Activated CD8-positive, alpha-beta memory T cell treated with anti-CD3 and anti-CD28 coated beads for 36 hours (primary cell): Measurements from ENCODE around the gene PEX10. TPM values are rescaled to one million over a fixed set of nuclear protein-coding genes. Genes with fewer than 3 reads are reported as not detected.

ENCODE experiments used
- CTCF ChIA-PET: fragments of 350-600 bp; sonication (Branson Sonifier 250); formaldehyde crosslinking; loops from one replicate; lab custom pipeline; 2021; ENCODE audit warnings: antibody characterized with exemption; lab: Charles Lee
- POLR2A ChIA-PET: fragments of 350-600 bp; sonication (Branson Sonifier 250); formaldehyde crosslinking; loops from one replicate; lab custom pipeline; 2021; ENCODE audit warnings: antibody characterized with exemption; lab: Charles Lee
- total RNA-seq, 2 experiments: library from RNA; stranded (reverse); gene quantifications; one replicate each; pipeline ENCODE4 v1.2.3, GENCODE V29; 2021

The PEX10 gene
- total RNA-seq, 2 experiments from 2014 or later: 22.6 to 24.2 TPM

DNA sequence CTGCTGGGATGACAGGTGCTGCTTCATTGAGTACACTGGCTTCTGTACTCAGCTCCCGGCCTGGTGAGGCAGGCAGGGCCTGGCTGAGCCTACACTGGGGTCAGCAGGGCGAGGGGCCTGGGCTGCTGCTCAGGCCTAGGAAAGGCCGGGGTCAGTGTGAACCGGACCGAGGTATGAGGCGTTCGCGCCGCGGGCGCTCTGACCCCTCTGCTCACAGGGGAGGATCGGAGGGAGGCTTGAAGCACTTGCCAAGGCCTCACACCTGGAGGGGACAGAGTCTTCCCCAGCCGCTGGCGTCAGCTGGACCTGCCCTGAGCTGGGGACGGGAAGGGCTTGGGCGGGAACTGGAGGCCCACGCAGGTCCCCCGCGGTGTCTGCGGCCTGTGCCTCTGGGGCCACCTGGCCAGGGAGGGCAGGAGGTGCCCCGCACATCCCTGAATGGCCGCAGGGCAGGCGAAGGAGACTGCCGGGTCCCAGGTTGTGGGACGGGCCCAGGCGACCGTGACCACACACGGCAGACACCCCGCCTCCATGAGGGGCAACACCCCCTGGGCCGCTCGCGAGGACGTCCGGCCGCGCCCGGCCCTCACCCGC, 466 bp downstream of the PEX10 start:
- CTCF ChIA-PET: interaction anchor here (0.7 kb wide), 1 partner anchor 237 kb away, joined by 3 read pairs; no protein-coding TSS in a partner anchor
- POLR2A ChIA-PET: interaction anchor here (0.8 kb wide), 1 partner anchor 134 kb away, joined by 3 read pairs; no protein-coding TSS in a partner anchor

DNA sequence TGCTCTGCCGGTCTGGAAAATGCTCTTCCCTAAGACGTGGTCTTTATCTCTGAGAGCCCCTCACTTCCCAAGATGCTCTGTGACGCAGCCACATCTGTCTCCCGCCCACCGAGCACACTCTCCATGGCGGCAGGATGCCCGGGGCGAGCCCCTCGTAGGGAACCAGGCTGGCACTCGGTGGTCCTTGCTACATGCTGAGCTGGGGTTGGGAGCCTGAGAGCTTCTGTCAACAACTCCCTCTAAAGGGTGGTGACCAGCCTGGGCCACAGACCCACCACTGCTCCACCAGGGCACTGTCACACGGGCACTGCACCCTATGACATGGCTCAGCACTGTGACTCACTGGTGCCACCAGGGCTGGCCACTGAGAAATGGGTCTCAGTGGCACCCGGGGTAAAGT, 2.6 kb downstream of the PEX10 start:
- POLR2A ChIA-PET: no interaction called here
- CTCF ChIA-PET: interaction anchor here (1.2 kb wide), 1 partner anchor 28 kb away, joined by 3 read pairs; no protein-coding TSS in a partner anchor

DNA sequence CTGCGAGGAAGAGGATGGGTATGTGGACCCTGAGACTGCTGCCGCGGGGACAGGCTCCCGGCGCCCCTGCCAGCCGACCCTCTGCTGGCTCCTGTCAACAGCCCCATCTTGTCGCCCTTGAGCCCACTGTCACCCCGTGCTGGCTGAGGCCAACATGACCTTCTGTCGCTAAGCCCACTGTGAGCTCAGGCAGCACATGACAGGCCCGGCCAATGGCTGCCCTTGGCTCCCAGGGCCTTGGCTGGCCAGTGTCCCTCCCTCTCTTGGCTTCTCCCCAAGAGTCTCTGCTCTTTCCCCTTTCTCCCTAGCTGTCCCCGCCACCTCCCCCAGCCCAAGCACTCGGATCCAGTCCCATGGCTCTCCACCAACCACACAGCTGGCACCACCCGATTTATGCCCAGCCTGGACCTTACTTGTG, 3.5 kb downstream of the PEX10 start:
- ChIA-PET CTCF (interaction anchor here (2.1 kb wide), 1 partner anchor 27 kb away, joined by 5 read pairs; no protein-coding TSS in a partner anchor), POLR2A (interaction anchor here (0.7 kb wide), 1 partner anchor 122 kb away, joined by 3 read pairs; no protein-coding TSS in a partner anchor)

DNA sequence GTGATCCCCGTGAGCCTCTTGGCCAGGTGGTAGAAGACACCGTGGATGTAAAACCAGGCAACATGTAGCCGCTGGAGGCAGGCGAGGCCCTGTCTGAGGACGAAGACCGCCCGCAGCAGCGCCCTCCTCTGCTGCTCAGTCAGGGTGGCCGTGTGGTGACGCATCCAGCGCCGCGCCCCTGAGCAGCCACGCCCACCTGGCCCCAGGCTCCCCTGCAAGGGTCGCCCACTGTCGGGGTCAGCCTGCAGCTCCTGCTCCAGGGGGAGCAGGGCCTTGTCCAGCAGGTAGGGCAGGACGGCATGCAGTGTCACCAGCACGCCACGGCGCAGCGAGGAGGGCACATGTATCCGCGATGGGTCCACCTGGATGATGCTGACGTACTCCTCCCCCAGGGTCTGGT, 3.9 kb downstream of the PEX10 start:
- POLR2A ChIA-PET: no interaction called here
- CTCF ChIA-PET: interaction anchor here (2.1 kb wide), 1 partner anchor 27 kb away, joined by 5 read pairs; no protein-coding TSS in a partner anchor

DNA sequence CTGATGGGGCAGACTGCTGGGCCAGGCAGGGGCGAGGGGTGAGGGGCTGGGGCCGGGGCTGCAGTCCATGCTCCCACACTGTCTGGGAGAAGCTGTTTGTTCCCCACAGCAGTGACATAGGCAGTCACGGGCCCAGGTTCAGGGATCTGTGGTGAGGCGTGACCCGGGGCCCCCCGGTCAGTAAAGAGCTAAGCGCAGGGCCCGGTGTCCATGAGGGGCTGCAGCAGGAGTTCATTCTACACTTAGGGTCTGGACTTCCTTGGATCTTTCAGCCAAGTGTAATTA, 4.4 kb downstream of the PEX10 start:
- ChIA-PET POLR2A (no interaction called here), CTCF (interaction anchor here (1.1 to 2.1 kb wide), 3 partner anchors 14 to 237 kb away, joined by 3 to 5 read pairs (median 3); no protein-coding TSS in a partner anchor)

DNA sequence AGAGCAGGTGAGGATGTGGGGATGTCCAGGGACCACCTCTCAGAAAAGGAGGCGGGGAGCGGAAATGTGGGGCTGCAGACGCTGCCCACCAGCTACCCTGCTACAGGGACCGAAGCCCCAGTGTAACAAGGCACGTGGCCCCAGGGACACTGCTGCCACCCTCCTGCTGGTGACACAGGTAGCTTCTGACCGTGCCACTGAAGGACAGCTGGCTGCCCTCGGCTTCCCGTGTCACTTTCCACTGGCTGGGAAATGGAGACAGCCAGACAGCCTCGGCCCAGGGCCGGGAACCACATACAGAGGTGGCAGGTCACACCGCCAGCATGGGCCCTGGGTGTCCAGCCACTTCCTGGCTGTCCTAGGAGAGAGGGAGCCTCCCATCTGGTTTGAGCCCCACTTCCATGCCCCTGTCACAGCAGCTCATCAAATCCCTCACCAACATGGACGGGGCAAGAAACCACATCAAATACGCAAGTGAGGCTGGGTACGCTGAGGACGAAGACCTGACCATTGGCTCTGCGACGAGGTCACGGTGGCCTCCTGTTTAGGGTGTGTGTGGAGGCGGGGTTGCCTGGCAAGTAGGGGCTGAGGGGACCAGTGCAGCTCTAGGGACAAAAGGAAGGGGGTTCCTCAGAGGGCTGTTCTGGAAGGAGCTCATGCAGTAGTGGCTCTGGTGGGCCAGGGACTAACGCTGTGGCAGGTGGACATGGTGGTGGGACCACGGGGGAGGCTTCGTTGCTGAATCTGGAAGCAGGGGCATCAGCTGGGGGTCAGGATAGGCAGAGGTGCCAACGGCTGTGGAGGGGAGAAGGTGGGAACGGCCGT, 5.0 kb downstream of the PEX10 start:
- CTCF ChIA-PET: interaction anchor here (1.1 to 2.1 kb wide), 3 partner anchors 14 to 238 kb away, joined by 3 to 5 read pairs (median 3); no protein-coding TSS in a partner anchor
- POLR2A ChIA-PET: interaction anchor here (1.1 kb wide), 1 partner anchor 149 kb away, joined by 3 read pairs; no protein-coding TSS in a partner anchor

DNA sequence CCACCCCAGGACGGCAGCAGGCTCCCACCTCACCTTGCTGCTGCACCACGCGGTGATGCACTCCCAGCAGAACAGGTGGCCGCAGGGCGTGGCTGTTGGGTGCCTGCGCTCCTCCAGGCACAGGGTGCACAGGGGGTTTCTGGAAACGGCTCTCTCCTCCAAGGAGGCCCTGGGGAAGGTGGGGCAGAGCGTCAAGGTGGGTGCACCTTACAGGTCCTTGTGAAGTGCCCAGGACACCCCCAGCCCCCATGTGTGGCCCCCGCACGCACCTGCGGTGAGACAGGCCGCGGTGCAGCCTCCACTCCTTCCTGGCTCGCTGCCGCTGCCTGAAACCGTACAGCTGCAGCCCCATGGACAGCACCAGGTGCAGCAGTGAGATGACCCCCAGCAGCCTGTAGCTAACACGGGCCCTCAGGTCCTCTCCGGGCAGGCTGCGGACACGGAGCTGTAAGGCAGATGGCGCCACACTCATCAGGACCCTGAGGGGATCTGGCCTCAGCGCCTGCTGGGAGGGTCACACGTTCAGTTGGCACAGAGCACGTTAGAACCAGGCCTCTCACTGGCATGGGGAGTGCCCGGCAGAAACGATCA, 5.8 kb downstream of the PEX10 start:
- CTCF ChIA-PET: interaction anchor here (1.1 kb wide), 1 partner anchor 239 kb away, joined by 3 read pairs; no protein-coding TSS in a partner anchor
- POLR2A ChIA-PET: interaction anchor here (1.1 kb wide), 1 partner anchor 150 kb away, joined by 3 read pairs; no protein-coding TSS in a partner anchor

DNA sequence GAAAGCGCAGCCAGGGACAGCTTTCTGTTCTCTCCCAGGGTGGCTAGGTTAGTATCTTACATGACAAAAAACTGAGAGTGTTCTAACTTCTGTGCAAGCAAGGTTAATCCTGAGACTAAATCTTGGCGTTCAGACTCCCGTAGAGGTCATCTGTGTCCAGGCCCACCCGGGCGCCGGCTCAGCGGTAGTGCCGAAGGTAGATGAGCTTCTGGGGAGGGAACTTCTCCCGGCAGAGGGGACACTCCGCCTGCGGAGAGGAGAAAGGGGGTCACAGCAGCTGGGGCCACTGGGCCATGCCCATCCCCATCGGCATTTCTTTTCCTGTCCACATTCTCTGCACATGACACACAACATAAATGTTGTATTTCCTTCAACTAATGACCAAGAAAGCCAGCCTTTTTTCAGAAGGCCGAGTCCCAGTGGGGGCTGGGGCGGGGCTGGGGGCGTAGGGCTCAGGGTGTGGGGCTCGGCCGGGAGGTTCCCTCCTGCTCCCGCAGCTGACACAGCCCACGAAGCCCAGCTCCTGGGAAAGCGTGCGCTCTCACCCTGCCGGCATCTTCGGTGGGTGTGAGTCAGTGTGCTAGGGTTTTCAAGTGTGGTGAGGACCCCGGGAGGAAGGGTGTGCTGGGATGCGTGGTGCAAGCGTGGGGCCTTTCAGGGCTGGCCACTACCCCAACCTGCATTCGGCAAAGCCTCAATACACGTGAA, 6.6 kb downstream of the PEX10 start:
- POLR2A ChIA-PET: no interaction called here
- CTCF ChIA-PET: interaction anchor here (0.5 kb wide), 1 partner anchor 1623 kb away, joined by 3 read pairs; no protein-coding TSS in a partner anchor

DNA sequence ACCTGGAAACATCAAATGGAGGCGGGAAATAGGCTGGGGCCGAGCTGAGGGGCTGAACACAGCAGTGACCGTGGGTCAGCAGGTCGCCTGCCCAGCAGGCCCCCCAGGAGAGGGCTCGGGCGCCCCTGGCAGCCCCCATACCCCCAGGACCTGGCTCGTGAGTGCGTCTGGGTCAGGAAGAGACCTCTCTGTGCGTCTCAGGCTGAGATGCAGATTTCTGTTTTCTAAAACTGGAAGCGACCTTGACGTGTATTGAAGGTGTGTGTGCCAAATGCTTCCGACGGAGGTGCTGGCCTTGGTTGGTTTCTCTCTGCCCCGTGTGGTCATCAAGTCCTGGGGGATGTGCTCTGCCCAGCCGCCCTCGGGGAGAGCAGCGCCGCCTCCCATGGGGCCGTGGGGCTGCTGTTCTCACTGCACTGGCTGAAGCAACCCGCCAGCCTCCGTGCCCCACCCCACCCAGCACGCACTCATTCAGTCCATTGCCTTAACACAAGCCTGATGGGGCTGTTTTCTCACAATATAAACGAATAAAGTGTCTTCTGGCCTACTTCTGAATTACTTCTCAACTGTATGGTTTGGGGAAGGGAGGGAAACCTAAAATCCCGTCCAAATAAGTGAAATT, 7.4 kb downstream of the PEX10 start:
- POLR2A ChIA-PET: no interaction called here
- CTCF ChIA-PET: interaction anchor here (0.5 kb wide), 1 partner anchor 1622 kb away, joined by 3 read pairs; no protein-coding TSS in a partner anchor

DNA sequence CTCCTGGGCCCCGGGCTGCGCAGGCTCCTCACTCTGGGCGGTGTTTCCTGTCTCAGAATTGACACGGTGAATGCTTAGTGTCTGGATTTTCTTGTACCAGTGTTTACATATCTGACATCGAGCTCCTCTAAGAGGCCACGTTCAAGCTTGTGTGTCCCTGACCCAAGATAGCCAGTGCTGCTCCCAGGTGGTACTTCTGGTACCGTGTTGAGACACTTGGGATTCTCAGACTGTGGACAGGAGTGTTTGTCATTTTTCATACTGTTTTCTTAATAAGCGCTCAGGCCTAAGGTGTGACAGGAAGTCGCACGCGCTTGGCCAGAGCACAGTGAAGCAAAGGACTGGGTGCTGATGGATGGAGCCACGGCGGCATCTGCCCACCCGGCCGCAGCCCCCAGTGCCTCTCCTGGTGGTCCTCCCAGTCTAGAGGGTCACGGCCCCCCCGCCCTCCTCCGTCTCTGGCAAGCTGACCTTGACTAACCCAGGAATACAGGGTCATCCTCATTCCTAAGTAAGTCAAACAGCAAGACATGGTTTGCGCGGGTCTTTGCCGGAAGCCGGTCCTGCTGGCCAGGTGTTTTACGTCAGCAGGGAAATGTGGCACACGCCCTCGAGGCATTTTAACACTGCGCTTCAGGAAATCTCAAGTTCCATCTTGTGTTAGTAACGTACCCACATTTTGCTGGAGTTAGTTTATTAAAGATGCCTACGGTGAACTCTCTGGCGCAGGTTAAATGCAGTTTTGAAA, 8.0 kb downstream of the PEX10 start:
- CTCF ChIA-PET: no interaction called here
- POLR2A ChIA-PET: no interaction called here

DNA sequence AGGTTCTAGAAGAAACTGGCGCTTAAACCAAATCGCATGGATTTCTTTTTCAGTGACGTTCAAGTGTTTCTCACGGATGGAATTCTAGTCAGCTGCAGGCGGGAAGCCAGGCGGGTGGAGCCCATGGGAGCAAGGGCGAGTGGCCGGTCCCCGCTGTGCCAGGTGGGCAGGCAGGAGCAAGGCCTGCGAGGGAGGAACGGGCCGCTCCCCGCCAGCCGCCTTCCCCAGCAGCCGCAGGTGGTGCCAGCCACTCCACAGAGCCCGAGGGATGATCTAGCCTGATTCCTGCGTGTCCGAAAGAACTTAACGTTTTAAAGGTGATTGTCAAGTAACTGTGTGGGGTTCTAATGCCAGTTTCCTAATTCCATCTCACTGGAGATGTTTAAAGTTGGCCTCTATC, 9.1 kb downstream of the PEX10 start:
- ChIA-PET CTCF (no interaction called here), POLR2A (no interaction called here)

DNA sequence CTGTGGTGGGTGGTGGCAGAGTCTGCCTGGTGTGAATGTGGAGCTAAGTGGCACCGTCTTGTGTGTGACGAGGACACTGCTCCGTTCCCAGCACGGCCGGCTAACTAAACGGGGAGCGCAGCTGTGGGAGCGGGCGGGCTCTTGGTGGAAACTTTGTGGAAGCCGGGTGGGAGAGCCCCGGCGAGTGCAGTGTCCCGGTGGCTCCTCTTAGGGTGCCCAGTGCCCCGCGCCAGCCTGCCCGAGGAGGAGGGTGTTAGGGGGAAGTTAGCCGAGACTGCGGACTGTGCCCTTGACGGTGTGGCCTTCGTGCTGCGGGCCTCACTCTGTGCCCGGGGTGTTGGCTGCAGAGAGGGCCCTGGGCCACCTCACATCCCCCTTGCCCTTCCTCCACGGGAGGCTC, 9.9 kb downstream of the PEX10 start:
- POLR2A ChIA-PET: no interaction called here
- CTCF ChIA-PET: no interaction called here

DNA sequence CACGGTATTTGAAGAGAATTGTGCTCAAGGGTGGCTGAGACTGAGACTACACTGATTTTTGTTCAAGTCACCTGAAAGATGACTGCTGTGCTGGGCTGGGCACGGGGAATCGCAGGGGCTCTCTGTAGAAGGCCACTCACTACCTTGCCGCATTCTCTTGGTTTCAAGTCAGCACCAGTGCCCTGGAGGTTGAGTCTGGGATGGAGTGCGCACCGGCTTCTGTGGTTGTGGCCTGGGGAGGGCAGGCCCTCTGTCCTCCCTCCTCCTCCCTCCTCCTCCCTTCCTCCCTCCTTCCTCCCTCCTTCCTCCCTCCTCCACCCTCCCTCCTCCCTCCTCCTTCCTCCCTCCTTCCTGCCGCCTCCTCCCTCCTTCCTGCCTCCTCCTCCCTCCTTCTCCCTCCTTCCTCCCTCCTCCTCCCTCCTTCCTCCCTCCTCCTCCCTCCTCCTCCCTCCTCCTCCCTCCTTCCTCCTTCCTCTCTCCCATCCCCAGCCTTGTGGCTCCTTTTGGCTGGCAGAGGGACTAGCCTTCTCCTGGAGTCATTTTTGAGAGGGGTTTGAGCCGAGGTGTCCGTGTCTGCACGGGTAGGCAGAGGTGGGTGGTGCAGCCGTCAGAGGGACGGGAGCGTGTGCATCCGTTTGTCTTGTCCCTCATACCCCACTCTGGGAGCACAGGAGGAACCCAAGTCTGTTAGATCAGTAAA, 11.3 kb downstream of the PEX10 start:
- POLR2A ChIA-PET: no interaction called here
- CTCF ChIA-PET: no interaction called here

DNA sequence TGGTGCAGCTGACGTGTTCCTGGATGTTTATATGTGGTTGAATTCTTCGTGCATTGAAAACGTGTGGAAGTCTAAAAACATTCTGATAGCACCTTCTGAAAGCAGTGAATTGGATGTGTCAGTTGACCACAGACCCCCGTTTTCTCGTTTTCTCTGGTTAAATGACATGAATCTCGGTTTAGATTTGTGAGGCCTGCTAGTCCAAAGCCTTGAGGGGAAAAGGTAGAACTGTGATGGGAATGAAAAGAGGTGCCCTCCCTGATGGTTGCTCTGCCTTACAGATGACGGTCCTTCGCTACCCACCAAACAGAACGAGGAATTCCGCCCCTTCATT, 11.8 kb downstream of the PEX10 start:
- CTCF ChIA-PET: no interaction called here

DNA sequence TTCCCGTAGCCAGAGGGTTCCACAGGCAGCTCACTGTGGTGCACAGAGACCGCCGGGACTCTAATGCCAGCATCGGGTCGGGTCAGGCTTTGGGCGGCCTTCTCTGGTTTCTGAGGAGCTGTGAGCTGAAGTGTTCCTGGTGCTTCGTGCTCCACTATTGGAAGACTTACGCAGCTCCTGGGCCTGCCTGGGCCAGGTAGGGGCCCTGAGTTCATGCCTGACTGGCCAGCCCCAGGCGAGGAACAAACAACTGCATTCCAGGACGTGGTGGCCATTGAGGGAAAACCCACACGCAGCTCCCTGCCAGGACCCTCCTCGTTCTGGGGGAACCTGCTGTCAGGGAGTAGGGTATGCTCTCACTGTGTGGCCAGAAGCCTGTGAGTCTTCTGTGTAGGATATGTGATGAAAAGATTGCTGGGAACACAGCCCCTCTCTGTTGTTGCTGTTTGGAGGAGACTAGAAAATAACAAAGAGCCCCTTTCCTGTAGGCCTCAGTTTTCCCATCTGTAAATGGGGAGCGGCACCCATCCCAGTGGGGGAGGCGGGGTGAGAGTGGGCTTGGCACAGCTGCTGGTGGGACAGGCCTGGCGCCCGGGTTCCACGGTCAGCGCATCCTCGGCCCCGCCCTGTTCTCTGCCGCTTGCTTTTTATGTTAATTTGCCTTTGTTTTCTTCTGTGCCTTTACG, 12.3 kb downstream of the PEX10 start:
- POLR2A ChIA-PET: no interaction called here
- CTCF ChIA-PET: no interaction called here

More for the DNA sequence above, 11.8 kb downstream of the PEX10 start:
- POLR2A ChIA-PET: no interaction called here

DNA sequence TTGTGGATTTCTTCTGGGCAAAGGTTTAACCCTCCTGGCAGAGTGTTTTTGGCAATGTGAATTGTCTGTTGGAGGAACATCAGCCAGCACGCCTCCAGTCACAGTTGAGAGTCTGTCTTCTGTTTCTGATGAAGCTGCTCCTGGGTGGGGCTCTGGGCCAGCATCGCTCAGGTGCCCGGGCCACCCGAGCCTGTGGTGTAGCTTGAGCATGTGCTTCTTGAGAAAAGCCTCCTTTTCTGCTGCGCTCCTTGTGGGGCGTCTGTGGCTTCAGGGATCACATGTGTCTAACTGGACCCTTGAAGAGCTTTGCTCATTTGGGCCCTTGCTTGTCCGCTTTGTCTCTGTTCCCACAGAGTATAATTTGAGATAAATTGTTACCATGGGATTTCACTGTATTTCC, 13.5 kb downstream of the PEX10 start:
- ChIA-PET POLR2A (no interaction called here), CTCF (no interaction called here)
